Activated naive CD4-positive, alpha-beta T cell treated with Interleukin-2 at 50 U/mL for 16 hours (primary cell): ENCODE results near the gene SLC6A6.
"Not testable (repeated sequence)": the region's sequence is repeated elsewhere in the genome, so short reads cannot be mapped to it uniquely, and the experiment has no call there.

ENCODE experiments used
- DNase-seq: peaks from one replicate; pipeline ENCODE4 v3.0.0-alpha.2; 2020

Gene SLC6A6

DNA sequence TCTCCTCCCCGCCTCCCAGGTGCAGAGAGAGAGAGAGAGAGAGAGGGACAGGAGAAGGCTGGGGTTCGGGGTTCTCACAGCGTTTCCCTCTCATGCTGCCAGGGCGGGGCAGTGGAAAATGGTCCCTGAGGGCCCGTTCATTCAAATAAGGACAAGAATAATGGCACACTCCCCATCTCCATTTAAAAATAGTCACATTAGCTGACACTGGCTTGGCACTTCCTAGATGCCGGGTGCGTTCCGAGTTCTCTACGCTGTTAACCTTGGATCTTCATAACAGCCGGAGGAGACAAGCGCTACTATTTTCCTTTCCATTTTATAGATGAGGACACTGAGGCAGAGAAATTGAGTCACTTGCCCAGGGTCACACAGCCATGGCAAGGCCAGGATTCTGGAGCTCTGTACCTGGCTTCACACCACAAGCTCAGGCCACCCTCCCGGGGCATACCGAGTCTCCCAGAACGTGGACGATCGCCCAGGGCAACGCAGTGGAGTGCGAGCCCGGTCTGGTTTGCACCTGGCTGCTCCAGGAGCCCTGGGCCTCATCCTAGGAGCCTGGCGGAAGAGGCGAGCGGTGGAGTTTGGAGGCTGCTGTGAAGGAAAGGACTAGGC lies 608 bp upstream of the SLC6A6 start:
- DNase-seq = no peak

DNA sequence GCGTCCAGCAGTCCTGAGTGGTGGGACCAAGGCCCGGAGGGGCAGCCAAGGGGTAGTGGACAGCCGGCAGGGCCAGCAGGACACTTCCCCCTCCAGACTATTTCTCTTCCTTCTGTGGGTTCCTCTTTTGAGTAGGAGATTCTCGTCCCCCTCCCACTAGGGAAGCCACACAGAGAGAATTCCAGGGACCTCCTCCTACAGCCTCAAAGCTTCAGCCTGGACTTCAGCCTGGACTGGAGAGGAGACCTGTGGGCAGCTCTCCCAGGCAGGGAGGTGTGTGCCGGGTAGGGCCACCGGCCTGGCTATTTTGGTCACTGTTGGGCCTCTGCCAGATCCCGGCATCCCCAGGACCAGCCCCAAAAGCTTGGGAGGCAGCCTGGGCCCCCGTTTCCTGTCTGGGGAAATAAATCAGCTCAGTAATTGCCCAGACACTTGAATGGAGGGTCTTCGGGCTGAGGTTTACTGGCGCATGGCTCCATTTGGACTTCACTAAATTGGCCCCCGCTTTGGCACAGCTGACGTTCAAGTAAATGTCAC lies 1.3 kb downstream of the SLC6A6 start:
- no peak for DNase-seq

DNA sequence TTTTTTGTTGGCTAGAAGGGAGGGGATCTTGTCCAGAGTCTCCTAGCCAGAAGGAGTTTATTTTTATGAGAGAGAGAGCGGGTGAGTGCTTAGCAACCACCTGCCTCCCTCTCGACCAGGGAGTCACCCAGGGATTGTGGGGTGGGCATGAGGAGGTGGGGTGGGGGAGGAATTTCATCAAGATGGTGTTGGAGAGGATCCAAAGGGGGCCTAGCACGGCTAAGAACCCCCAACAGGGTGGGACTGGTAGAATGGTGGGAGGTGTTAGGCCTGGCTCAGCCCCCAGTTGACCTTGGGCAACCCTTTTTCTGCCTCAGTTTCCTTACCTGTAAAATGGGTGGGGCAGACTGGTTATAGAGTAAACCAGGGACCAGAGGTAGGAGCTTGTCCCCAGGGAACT lies 1.8 kb downstream of the SLC6A6 start:
- no peak for DNase-seq

DNA sequence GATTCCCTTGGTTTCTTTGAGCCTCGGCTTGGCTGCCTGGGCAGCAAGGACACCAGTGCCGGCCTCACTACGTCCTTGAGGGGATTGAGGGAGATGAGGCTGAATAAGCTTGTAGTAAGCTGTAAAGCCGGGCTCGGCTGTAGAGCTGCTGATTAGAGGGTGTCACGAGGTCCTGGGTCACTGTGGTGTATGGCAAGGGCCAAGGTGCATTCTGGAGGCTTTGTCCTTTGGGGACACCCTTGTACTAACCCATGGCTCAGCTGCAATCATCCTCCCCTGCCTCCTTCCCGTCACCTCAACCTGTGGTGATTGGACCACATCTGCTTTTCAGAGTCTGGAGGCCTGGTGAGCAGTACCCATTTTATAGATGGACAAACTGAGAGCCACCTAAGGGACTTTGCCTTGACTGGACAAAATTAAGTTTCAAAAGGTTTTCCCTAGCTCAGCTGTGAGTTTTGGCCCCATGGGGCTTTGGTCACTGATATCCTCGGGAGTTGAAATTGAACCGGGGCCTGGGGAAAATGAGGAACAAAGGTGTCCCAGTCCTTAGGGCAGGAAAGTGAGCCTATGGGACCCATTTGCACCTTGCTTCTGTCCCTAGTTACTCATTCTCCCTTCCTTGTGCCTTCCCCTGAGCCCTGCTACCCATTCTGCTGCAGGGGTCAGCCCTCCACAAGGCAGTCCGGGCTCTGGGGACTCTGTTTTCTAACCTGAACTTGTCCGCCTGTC lies 2.4 kb downstream of the SLC6A6 start:
- DNase-seq = no peak

DNA sequence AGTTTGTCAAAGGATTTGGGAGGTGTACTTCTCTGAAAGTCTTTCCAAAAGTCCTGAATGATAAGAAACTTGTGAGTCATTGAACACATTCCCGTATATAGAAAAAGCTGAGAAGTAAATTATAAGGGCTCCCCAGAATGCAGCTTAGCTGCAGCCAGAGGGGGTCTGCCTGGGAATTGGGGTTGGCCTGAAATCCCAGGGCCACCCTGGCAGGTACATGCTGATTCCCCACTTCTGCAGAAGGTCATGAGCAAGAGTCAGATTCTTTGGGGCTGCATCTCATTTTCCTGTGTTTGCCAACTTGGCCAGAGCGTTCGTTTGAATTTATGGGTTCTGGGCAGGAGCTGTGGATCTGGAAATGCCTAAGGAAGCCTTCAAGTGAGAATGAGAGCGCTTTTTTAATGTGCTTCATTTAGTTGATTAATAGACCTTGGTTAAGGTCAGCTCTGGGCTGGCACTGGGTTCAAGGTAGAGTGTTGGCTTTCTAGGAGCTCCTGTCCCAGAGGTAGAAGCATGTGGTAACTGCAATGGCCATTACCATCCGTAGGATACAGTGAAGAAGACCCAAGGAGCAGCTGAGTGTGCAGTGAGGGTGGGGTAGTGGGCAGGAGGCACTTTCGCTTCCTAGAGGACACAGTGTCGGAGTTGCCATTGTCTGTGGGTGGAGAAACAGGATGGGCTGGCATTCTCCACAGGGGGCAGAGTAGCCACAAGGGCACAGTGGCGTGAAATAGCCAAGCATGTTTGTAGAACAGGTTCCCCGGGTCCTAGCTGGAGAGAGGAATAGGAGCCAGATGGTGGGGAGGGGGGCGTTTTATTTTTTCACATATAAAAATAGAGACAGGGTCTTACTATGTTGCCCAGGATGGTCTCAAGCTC lies 3.2 kb downstream of the SLC6A6 start:
- no peak for DNase-seq

DNA sequence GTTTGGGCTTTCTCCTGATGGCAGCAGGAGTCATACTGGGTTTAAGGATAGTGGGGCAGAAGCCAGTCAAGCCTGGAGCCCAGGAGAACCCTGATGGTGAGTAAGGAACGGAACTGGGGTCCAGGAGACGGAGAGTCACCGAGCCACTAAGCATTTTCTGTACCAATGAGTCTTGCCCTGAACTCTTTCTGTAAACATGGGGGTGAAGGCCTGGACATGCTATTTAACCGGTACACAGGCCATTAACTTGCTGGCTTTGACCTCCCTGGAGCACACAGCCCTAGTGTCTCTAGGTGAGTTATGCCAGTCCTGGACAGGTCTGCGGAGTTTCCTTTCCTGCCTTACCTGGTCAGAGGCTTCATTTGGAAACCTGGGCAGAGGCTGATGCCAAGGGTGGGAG lies 3.9 kb downstream of the SLC6A6 start:
- DNase-seq = no peak

DNA sequence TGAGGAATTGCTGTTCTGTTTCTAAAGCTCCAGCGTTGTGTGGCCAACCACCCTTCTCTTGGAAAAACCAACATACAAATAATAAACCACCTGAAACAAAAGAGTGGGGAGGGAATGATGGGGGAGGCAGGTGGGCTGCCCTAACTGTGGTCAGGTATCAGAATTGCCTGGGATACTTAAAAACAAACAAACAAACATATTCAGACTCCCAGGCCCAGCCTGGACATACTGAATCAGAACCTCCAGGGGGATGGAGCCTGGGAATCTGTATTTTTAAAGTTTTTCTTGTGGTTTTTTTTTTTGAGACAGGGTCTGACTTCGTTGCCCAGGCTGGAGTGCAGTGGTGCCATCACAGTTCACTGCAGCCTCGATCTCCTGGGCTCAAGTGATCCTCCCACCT lies 4.4 kb downstream of the SLC6A6 start:
- DNase-seq = no peak

DNA sequence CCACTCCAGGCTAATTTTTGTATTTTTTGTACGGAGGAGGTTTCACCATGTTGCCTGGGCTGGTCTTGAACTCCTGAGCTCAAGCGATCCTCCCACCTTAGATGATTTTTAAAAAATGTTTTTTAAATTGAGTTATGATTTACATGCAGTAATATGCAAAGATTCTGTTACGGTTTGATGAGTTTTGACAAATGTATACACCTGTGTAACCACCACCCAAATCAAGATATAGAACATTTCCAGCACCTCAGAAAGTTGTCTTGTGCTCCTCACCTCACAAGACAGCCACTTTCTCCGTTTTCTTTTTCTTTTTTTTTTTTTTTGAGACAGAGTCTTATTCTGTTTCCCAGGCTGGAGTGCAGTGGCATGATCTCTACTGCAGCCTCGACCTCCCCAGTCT lies 4.8 kb downstream of the SLC6A6 start:
- DNase-seq = no peak

DNA sequence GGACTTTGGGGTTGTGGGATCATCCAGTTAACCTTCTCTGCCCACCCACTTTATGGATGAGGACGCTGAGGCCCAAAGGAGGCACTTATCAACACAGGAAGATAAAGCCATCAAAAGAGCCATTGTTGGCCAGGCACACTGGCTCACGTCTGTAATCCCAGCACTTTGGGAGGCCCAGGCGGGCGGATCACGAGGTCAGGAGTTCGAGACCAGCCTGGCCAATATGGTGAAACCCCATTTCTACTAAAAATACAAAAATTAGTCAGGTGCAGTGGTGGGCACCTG lies 7.3 kb downstream of the SLC6A6 start:
- DNase-seq = not testable (repeated sequence)

DNA sequence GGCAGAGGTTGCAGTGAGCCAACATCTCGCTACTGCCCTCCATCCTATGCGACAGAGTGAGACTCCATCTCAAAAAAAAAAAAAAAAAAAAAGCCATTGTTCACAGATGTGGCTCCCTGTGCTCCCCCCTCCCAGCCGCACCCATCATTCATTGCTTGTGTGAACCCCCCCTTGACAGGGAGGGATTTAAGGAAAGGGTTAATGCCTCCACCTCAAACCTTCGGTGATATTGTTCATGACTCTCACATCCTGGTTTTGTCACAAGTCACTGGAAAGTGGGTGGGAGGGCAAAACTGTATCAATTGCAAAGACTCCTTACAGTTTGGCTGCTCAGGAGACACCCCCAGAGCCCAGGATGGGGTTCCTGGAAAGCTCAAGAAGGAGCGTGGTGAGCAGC lies 7.7 kb downstream of the SLC6A6 start:
- no peak for DNase-seq

DNA sequence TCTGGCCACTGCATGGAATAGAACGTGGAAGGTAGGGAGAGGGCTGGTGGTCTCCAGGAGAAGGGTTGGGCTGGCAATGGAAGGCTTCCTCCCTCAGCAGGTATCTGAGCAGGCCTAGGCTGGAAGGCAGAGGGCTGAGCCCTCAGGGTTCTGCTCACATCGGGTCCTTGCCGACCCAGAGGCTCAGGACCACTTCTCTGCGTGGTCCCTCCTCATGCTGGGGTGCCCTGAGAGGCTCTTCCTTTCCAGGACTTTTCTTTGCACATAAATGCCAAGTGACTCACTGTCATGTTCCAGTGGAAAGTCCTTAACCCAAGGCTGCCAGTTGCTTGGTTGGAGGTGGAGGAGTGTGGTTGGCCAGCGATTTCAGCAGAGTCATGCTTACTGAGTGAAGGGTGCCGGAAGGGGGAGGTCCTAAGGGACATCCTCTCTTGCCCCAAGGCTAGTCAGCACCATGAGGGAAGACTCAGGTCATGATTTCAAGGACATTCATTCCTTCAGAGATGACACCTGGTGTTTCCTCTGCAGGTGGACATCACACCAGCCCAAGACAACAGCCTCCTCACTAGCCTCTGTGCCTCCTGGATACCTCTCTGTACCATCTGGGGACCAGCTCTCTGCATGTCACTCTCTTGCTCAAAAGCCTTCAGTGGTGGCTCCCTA lies 8.2 kb downstream of the SLC6A6 start:
- peak; percentile 40 for DNase-seq

DNA sequence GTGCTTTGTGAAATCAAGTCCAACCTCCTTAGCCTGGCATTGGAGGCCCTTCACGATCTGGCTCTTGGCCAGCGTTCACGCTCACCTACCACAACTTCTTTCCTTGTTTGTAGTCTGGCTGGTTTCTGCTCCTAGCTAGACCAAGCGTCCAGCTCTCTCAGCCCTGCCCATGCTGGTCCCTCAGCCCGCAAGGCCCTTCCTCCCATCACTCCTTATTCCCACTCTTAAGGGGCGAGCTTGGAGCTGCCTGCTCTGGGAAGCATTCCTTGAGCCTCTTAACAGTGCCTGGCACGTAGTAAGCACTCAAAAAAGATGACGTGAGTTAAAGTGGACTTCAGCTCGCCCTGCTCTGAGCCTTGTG lies 8.7 kb downstream of the SLC6A6 start:
- no peak for DNase-seq

DNA sequence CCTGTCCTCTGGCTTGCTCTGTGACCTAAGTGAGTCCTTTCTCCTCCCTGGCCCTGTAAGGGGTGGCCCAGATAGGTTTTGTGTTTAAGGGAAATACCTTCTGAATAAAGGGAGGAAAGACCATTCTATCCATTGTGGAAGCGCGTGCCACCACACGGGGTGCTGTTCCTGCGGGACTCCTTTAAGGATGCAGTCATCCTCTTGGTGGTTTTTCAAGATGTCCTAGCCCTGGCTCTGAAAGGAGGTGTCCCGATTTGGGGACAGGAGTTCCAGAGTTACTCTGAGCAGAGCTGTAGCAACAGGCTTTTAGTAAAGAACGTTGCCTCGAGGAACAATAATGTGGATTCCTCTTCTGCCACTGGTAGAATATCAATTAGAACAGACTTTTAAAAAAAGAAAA lies 9.6 kb downstream of the SLC6A6 start:
- DNase-seq = no peak

DNA sequence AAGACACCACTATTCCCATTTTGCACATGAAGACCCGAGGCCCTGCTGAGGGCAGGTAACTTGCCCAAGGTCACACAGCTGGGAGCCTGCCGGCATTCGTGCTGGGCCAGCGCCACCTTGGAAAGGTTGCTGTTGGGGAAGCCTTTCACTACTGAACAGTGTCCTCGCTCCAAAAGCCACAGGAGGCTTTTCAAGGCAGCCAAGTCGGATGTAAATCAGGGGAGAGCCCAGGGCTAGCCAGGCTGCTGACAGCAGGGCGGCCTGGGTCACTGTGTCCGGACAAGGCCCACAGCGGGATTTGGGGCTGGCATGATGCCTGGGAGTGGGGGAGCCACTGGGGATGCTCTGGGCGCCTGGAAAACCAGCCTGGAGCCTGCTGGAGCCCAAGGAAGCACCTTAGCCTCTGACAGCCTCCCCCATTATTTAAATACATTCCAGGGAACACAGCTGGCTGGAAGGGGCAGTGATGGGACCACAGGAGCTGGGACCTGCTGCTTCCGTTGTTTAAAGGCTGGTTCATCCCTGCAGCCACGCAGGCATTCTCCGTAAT lies 10.5 kb downstream of the SLC6A6 start:
- no peak for DNase-seq

DNA sequence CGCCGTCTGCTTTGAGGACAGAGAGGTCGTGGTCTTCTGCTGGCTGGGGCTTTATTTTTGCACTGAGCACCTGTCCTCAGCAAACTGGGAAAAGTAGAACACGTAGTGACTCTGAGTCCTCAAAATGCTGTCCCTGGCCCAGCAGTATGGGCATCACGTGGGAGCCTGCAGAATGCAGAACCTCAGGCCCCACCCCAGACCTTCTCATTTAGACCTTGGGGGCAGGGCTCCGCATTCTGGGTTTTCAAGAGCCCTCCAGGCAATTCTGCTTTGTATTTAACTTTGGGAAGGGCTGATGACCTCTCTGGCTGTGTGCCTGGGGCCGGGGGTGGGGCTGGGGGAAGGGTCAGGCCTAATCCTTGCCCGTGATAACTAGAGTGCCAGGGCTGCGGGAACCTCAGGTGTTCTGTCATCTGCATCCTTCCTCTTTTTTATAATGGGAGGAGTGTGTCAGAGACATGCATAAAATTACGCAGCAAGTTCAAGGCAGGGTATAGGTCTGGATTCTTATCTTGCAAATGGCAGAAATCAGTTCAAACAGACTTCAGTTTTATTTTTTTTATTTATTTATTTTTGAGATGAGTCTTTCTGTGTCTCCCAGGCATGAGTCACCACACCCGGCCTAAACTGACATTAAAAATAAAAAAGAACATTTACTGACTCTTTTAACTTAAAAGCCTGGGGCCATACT lies 11.1 kb downstream of the SLC6A6 start:
- no peak for DNase-seq

DNA sequence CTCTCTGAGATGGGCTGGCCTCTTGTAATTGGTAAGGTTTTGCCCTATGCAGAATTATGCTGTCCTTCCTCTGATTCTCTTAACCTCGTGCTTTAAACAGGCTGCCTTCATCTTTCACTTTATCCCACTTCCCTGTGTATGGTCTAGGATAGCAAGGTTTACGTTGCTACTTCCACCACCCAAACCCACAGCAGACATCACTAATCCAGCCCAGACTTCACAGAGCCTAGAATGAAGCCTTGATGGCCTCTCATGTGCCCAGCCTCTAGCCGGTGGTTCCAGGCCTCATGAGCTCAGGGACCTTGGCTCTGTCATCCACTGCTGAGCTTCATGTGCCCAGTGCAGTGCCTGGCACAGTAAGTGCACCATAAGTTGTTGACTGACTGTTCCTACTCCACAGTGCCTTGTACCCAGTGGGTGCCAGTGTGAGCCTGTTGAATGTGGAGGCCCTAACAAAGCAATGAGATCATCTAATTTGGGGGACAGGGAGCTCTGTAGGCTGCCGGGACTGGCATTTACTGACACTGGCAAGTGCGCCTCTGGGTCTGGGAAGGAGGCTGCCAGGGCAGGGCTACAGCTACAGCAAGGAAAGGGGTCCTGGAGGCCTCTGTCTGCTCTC lies 12.5 kb downstream of the SLC6A6 start:
- DNase-seq = no peak

DNA sequence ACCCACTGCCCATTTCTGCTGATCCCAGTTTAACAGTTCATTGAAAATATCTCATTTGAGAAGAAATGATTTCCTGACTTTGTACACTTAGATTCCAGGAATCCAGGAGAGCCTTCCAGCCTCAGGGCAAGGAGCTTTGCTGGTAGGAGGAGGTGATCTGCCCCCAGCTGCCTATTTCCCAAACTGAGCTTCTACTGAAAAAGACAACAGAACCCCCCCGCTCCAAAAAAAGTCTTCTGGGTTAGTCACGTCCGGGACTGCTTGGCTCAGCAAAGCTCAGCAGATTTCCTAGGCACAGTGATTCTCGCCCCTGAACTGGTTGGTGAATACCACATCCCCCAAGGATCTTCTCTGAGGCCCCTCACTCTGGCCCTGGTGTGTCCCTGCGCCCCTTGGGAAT lies 13.1 kb downstream of the SLC6A6 start:
- no peak for DNase-seq

DNA sequence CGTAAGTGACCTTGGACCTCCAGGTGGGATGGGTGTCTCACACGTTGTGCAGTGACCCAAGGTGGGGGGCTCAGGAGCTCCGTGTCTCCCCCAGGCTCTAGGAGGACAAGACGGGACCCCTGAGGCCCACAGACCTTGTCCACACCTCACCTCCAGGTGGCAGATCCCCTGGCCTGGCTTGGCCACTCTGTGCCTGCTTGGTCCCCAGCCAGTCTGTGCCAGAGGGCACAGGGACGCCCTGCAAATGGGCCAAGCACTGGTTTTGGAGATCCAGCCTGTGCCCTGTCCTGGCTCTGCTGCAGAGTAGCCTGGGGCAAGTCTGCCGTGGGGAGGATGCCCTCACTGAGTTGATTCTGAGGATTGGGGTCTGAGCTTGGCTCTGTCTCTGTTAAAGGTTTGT lies 14.0 kb downstream of the SLC6A6 start:
- DNase-seq = no peak

DNA sequence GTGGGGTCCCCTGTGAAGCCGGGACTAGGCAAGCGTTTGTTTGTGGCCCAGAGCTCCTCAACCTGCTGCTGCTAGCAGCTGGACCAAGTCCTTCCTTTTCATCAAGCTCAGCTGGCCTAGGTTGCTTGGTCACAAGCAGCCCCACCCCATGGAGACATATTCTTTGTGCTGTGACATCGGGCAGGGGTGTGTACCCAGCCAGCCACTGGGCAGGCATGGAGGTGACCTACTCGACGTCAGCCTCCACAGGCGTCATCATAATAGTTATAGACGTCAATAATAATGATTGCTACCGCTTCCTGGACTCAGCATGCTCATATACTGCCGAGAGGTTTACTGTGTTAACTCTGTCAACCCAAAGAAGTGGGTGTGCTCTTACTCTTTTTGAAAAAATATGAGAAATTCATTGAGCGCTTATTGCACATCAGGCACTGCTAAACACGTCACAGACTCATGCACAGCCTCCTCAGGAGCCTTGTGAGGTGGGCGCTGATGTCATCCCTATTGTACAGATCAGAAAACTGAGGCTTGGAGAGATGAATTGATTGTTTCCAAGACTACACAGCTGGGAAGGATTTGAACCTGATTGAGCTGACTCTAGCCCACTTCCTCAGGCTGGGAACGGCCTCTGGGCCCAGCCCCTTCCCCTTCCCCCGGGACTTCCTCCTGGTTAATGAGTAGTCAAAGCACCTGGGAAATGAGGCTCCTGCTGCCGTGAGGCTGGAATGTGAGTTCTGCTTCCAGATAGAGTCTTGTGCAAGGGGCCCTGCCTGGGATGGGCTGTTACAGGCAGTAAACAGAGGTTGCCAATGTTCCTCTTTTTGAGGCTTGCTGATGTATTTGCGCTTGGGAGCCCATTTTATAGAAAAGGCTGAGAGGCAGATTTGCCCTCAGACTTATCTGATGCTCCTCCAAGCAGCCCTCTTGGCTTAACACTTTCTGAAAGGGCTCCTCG lies 16.2 kb downstream of the SLC6A6 start:
- DNase-seq = no peak

DNA sequence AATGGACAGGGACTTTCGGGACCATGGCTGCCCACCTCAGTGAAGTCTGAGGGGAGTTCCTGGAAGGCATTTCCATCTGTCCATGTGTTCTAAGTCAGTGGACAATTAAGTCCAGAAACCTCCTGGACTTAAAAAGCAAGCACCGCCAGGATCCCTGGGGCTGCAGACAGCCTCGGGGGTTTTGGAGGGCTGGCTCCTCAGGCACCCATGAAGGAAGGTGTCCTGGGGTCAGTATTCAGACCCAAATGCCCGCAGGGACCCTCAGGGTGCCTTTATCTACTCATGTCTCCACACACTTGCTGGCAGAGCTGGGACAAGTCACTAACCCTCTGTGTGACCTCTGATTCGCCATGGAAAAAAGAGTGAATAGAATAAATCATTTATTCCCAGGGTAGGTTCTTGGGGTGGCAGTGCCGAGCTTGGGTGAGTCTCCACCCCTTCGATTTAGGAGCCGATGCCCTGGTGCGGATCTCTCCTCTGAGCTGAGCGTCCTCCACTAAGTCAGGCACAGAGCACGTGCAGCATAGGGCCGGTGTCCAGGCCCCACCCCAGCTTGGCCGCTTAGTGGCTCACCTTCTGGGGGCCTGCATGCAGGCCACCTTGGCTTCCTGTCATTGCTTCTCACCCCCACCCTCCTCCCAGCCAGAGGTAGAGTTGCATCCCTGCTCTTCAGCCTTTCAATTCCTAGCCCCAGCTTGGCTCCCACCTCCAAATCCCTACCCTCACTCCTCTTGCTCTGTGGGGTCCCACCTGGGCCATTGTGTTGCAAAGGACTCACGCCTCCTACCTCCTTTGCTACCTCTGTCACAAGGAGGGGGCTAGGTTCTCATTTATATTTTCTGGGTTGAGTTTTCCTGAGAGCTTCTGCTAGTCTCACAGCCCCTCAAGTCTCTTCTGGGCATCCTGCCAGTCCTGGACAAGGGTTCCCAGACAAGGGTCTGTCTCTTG lies 19.9 kb downstream of the SLC6A6 start:
- no peak for DNase-seq
